Measurements from ENCODE around the gene TMTC2. TPM values are rescaled to one million over a fixed set of nuclear protein-coding genes. Genes with fewer than 3 reads are reported as not detected.
A peak's percentile ranks its signal among the peaks of the same experiment; 100 is the strongest.

TMTC2 gene
- total and polyA plus RNA-seq, 2 experiments from 2014 or later = 0.36 to 5.6 TPM

DNA sequence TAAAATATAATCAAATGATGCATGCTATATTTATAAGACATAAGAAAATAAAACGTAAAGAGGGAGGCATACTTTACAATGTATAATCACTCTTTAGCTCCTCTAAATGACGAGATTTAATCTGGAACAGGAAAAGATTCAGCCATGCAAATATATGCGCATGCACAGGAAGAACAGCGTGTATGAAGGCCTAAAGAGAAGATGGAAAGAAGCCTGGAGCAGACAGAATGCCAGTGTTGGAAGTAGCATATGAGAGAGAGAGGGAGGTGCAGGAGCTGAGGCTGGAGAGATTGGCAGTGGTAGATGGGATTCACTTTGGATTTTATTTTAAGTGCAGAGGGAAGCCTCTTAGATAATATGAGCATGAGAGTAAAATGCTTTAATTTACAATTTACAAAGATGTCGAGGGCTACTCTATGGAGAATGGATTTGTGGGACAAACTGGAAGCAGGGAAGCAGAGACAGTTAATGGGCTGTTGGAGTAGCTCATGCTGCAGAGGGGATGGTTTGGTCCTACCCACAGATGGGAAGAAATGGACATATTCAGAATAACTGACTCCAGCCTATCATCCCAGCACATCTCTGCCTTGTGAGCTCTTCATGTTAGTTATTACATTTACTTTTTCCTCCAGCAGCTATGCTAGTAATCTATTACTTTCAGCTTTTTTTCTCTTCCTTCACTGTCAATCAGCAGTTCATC, 411.1 kb downstream of the TMTC2 start:
- Histone ChIP-seq H3K9me3 (ENCODE audit: low read depth) (no peaks in the 10 kb centered on the region), H3K27ac (no peak overlapping the region), H3K4me3 (no peak overlapping the region), H3K4me2 (ENCODE audit: unreplicated experiment) (no peak overlapping the region), H3K27me3 (replicated peaks; ENCODE audit: insufficient read depth) (no peaks in the 10 kb centered on the region), H3F3A (ENCODE audit: insufficient read depth) (0 out of 2 replicates have a peak, but pooled peaks cover 4% of the 10 kb centered on the region), H3K4me1 (ENCODE audit: insufficient read depth) (no peaks in the 10 kb centered on the region), H3K36me3 (ENCODE audit: low read depth) (no peaks in the 10 kb centered on the region), H3K9ac (no peak overlapping the region), H3K9me2 (ENCODE audit: insufficient read depth) (no peaks in the 10 kb centered on the region), H3K79me2 (ENCODE audit: insufficient read depth) (no peaks in the 10 kb centered on the region), H4K20me1 (ENCODE audit: insufficient read depth) (no peaks in the 10 kb centered on the region), H2AFZ (no peak overlapping the region)
- in situ Hi-C loops (cut with MboI) = no loop called here
- no peak for DNase-seq
- TF ChIP-seq EZH2phosphoT487 (IDR thresholded peaks at IDR 0.05; ENCODE audit: insufficient read depth, low read depth) (no peak), EZH2 (IDR thresholded peaks at IDR 0.05; ENCODE audit: insufficient read depth, poor library complexity, severe bottlenecking) (no peak)
- WGBS, 2 experiments (ENCODE audit: low coverage in 1 of 2, low lambda C conversion rate in 2 of 2, missing lambda C conversion rate in 2 of 2) = 66 to 67% methylated on average over 5 of the region's 5 CpGs

DNA sequence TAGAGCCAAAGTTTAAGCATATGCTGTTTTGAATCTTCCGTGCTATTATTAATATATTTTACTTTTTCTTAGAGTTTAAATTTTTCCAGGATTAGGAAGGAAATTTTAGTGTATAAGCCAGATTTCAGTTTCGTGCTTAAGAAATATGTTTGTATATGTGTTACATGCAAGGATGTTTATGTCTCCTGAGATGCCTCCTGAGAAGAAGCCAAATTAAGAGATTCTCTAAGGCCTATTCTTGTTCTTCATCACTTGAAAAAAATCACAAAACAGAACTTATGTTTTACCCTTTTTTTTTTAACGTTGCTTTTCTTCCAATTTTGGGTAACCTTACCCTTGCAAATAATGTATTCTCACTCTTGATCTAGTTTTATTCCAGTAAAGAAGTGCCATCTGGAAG, 412.7 kb downstream of the TMTC2 start:
- in situ Hi-C loops (cut with MboI) = no loop called here
- H3K27ac ChIP-seq = no peak overlapping the region
- no peaks in the 10 kb centered on the region for H3K4me1 ChIP-seq (ENCODE audit: insufficient read depth)
- DNase-seq = no peak
- H3F3A ChIP-seq (ENCODE audit: insufficient read depth) = 0 out of 2 replicates have a peak, but pooled peaks cover 4% of the 10 kb centered on the region
- H3K9me3 ChIP-seq (ENCODE audit: low read depth) = no peaks in the 10 kb centered on the region
- no peak overlapping the region for H2AFZ ChIP-seq
- H3K36me3 ChIP-seq (ENCODE audit: low read depth) = no peaks in the 10 kb centered on the region
- H3K79me2 ChIP-seq (ENCODE audit: insufficient read depth) = no peaks in the 10 kb centered on the region
- no peak overlapping the region for H3K9ac ChIP-seq
- H3K9me2 ChIP-seq (ENCODE audit: insufficient read depth) = no peaks in the 10 kb centered on the region
- WGBS, 2 experiments (ENCODE audit: low coverage in 1 of 2, low lambda C conversion rate in 2 of 2, missing lambda C conversion rate in 2 of 2) = 70 to 79% methylated on average over 3 of the region's 3 CpGs
- H3K27me3 ChIP-seq (replicated peaks; ENCODE audit: insufficient read depth) = no peaks in the 10 kb centered on the region
- no peak overlapping the region for H3K4me2 ChIP-seq (ENCODE audit: unreplicated experiment)
- no peak for TF ChIP-seq EZH2phosphoT487 (IDR thresholded peaks at IDR 0.05; ENCODE audit: insufficient read depth, low read depth)
- no peak overlapping the region for H3K4me3 ChIP-seq
- H4K20me1 ChIP-seq (ENCODE audit: insufficient read depth) = no peaks in the 10 kb centered on the region

DNA sequence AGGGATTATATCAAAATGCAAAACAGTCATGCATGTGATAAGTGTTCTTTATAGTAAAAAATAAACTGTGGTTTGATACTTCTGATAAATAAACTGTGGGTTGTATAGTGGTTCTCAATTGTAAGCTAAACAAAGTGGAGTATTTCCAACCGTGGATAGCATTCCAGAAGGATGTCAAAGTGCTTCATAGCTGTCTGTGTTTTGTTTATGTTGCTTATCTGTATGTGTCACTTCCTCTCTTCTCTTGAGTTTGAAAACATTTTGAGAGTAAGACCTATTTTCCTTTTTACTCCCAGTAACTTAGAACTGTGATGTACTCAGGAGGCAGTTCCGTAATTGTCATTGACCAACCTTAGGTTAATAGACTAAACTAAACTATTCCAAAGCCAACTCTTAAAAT, 415.8 kb downstream of the TMTC2 start:
- TF ChIP-seq EZH2phosphoT487 (IDR thresholded peaks at IDR 0.05; ENCODE audit: insufficient read depth, low read depth) (no peak), EZH2 (IDR thresholded peaks at IDR 0.05; ENCODE audit: insufficient read depth, poor library complexity, severe bottlenecking) (no peak)
- 0 out of 2 replicates have a peak, but pooled peaks cover 4% of the 10 kb centered on the region for H3F3A ChIP-seq (ENCODE audit: insufficient read depth)
- H3K27me3 ChIP-seq (replicated peaks; ENCODE audit: insufficient read depth) = no peaks in the 10 kb centered on the region
- H3K9me3 ChIP-seq (ENCODE audit: low read depth) = no peaks in the 10 kb centered on the region
- H3K9ac ChIP-seq = no peak overlapping the region
- in situ Hi-C loops (cut with MboI) = no loop called here
- no peaks in the 10 kb centered on the region for H3K9me2 ChIP-seq (ENCODE audit: insufficient read depth)
- no peaks in the 10 kb centered on the region for H3K36me3 ChIP-seq (ENCODE audit: low read depth)
- no peak overlapping the region for H2AFZ ChIP-seq
- H3K79me2 ChIP-seq (ENCODE audit: insufficient read depth) = no peaks in the 10 kb centered on the region
- WGBS, 2 experiments (ENCODE audit: low coverage in 1 of 2, low lambda C conversion rate in 2 of 2, missing lambda C conversion rate in 2 of 2) = 52 to 57% methylated on average over 2 of the region's 2 CpGs
- H4K20me1 ChIP-seq (ENCODE audit: insufficient read depth) = no peaks in the 10 kb centered on the region
- DNase-seq = peak; percentile 3
- H3K4me2 ChIP-seq (ENCODE audit: unreplicated experiment) = no peak overlapping the region
- no peak overlapping the region for H3K27ac ChIP-seq
- no peaks in the 10 kb centered on the region for H3K4me1 ChIP-seq (ENCODE audit: insufficient read depth)
- H3K4me3 ChIP-seq = no peak overlapping the region

DNA sequence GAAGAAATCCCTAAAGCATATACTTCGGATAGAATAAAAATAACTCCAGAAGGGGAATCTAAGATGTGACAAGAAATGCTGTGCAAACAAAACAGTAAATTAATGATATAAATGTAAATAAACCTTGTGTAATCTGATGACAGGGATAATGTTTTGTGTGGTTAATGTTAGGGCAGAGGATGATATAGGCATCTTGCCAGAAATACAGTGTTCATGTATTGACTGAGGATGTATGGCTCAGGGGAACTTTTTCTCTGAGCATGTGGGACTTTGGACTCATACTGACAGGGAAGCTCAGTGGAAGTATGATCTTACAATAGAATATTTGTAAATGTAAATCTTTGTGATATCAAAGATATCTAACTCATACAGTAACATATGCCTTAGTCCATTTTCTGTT, 420.2 kb downstream of the TMTC2 start:
- Histone ChIP-seq H3K9ac (no peak overlapping the region), H3K9me2 (ENCODE audit: insufficient read depth) (no peaks in the 10 kb centered on the region), H2AFZ (no peak overlapping the region), H3F3A (ENCODE audit: insufficient read depth) (0 out of 2 replicates have a peak, but pooled peaks cover 4% of the 10 kb centered on the region), H3K27me3 (replicated peaks; ENCODE audit: insufficient read depth) (no peaks in the 10 kb centered on the region), H3K4me1 (ENCODE audit: insufficient read depth) (no peaks in the 10 kb centered on the region), H3K4me3 (no peak overlapping the region), H3K36me3 (ENCODE audit: low read depth) (no peaks in the 10 kb centered on the region), H3K9me3 (ENCODE audit: low read depth) (no peaks in the 10 kb centered on the region), H3K27ac (no peak overlapping the region), H3K4me2 (ENCODE audit: unreplicated experiment) (no peak overlapping the region), H3K79me2 (ENCODE audit: insufficient read depth) (no peaks in the 10 kb centered on the region), H4K20me1 (ENCODE audit: insufficient read depth) (no peaks in the 10 kb centered on the region)
- no peak for DNase-seq
- TF ChIP-seq EZH2phosphoT487 (IDR thresholded peaks at IDR 0.05; ENCODE audit: insufficient read depth, low read depth) = no peak
- TF ChIP-seq EZH2 (IDR thresholded peaks at IDR 0.05; ENCODE audit: insufficient read depth, poor library complexity, severe bottlenecking) = no peak
- in situ Hi-C loops (cut with MboI) = no loop called here
- 93 to 97% methylated on average over 1 of the region's 1 CpG for WGBS, 2 experiments (ENCODE audit: low coverage in 1 of 2, low lambda C conversion rate in 2 of 2, missing lambda C conversion rate in 2 of 2)

All from GM23248 (cell line).